Endothelial cell of umbilical vein (primary cell): ENCODE data around the gene CRB1. TPM values are rescaled to one million over a fixed set of nuclear protein-coding genes. Genes with fewer than 3 reads are reported as not detected.

Source experiments
- BruUV-seq: library from RNA; stranded (reverse); fragments of 400-500 nt; replicated peaks from 2 replicates; lab custom pipeline; 2021; lab: Mats Ljungman, UMichigan
- CTCF ChIA-PET: fragments of 300-600, 350-600 bp; sonication (Branson Sonifier 250); formaldehyde crosslinking; loops from one replicate; lab custom pipeline; 2021; ENCODE audit warnings: antibody characterized with exemption, inconsistent platforms; lab: Charles Lee
- POLR2A ChIA-PET: fragments of 300-600, 350-600 bp; sonication (Branson Sonifier 250); formaldehyde crosslinking; loops from one replicate; lab custom pipeline; 2021; ENCODE audit warnings: antibody characterized with exemption, inconsistent platforms; lab: Charles Lee
- DNase-seq: peaks from one replicate; pipeline ENCODE4 v3.0.0-alpha.2; 2011; ENCODE audit warnings: low read depth, low spot score
- FAIRE-seq: peaks from 2 replicates; lab custom pipeline; 2011; peaks lifted over from hg19 to GRCh38; lab: Jason Lieb, UNC
- H2AFZ ChIP-seq: 2 replicates; pipeline ENCODE4 v1.6.0; 2012; ENCODE audit warnings: low read depth, low read length, control low read depth, inconsistent platforms
- H3K27ac ChIP-seq: 2 replicates; pipeline ENCODE4 v1.5.1; 2011; ENCODE audit warnings: low read depth, mild to moderate bottlenecking, control low read depth, low read length, moderate library complexity; ENCODE audit not compliant: insufficient read depth
- H3K27me3 ChIP-seq, 2 experiments: 2 replicates each; pipeline versions ENCODE4 v1.6.0 to v1.6.1; 2011; ENCODE audit warnings: low read length in 2 of 2, mixed read lengths in 1 of 2; ENCODE audit not compliant: control insufficient read depth in 2 of 2, insufficient read depth in 2 of 2
- H3K36me3 ChIP-seq, 2 experiments: 2 replicates in 1 of 2; 3 replicates in 1 of 2; pipeline ENCODE4 v1.5.1; 2011; ENCODE audit warnings: low read length in 2 of 2, mild to moderate bottlenecking in 1 of 2, moderate library complexity in 1 of 2; ENCODE audit not compliant: control insufficient read depth in 2 of 2, insufficient read depth in 2 of 2; ENCODE audit errors: extremely low read depth in 1 of 2
- H3K4me1 ChIP-seq: 3 replicates; pipeline ENCODE4 v1.5.1; 2011; ENCODE audit warnings: mild to moderate bottlenecking, low read length; ENCODE audit not compliant: control insufficient read depth, insufficient read depth; ENCODE audit errors: extremely low read depth
- H3K4me2 ChIP-seq: 2 replicates; pipeline ENCODE4 v1.6.1; 2011; ENCODE audit warnings: low read length, control low read depth, mixed read lengths; ENCODE audit not compliant: insufficient read depth
- H3K4me3 ChIP-seq, 3 experiments: fragments of 200-600 bp in 1 of 3; sonication (generic), shearing (Covaris generic) in 1 of 3; replicated peaks in 1 of 3; 2 replicates each; pipeline ENCODE4 v1.5.1; 2011 to 2016; ENCODE audit warnings: control low read depth in 3 of 3, low read length in 3 of 3, mild to moderate bottlenecking in 2 of 3, inconsistent platforms in 1 of 3, low read depth in 1 of 3, moderate library complexity in 1 of 3; ENCODE audit not compliant: insufficient read depth in 1 of 3
- H3K79me2 ChIP-seq: 2 replicates; pipeline ENCODE4 v1.6.0; 2012; ENCODE audit warnings: low read length, inconsistent platforms; ENCODE audit not compliant: control insufficient read depth, insufficient read depth
- H3K9ac ChIP-seq: replicated peaks from 2 replicates; pipeline ENCODE3; 2011; ENCODE audit warnings: low read length, control low read depth; ENCODE audit not compliant: insufficient read depth; ENCODE audit errors: extremely low read depth
- H3K9me1 ChIP-seq: replicated peaks from 3 replicates; pipeline ENCODE4 v1.6.0; 2011; ENCODE audit warnings: mild to moderate bottlenecking, low read length; ENCODE audit not compliant: control insufficient read depth, insufficient read depth; ENCODE audit errors: extremely low read depth
- H3K9me3 ChIP-seq: replicated peaks from 2 replicates; pipeline ENCODE4 v1.5.1; 2012; ENCODE audit warnings: low read length, inconsistent platforms; ENCODE audit not compliant: control insufficient read depth, insufficient read depth
- H4K20me1 ChIP-seq: replicated peaks from 2 replicates; pipeline ENCODE3; 2011; ENCODE audit warnings: mild to moderate bottlenecking, low read length; ENCODE audit not compliant: control insufficient read depth, insufficient read depth; ENCODE audit errors: extremely low read depth
- CTCF ChIP-seq, 2 donors: IDR thresholded peaks; 1 replicate in 1 of 2; 2 replicates in 1 of 2; pipeline ENCODE4 v1.5.1; 2011; ENCODE audit warnings: low read length in 2 of 2, mild to moderate bottlenecking in 2 of 2, moderate library complexity in 2 of 2, control low read depth in 1 of 2, inconsistent platforms in 1 of 2, low read depth in 1 of 2; ENCODE audit not compliant: insufficient read depth in 1 of 2; ENCODE audit errors: extremely low read depth in 1 of 2
- EZH2 ChIP-seq: IDR thresholded peaks from 2 replicates; pipeline ENCODE4 v1.6.1; 2012; ENCODE audit warnings: borderline replicate concordance, low read depth, mild to moderate bottlenecking, moderate library complexity, low read length, inconsistent platforms; ENCODE audit not compliant: severe bottlenecking
- FOS ChIP-seq: IDR thresholded peaks from 2 replicates; pipeline ENCODE4 v1.6.1; 2011; ENCODE audit warnings: mild to moderate bottlenecking, low read length, moderate library complexity, borderline replicate concordance; ENCODE audit not compliant: insufficient read depth
- GATA2 ChIP-seq: IDR thresholded peaks from 2 replicates; pipeline ENCODE4 v1.7.0; 2011; ENCODE audit warnings: low read depth, mild to moderate bottlenecking, moderate library complexity, mixed read lengths, low read length; ENCODE audit not compliant: insufficient read length, insufficient read depth
- JUN ChIP-seq: IDR thresholded peaks from 2 replicates; pipeline ENCODE4 v1.6.1; 2011; ENCODE audit warnings: borderline replicate concordance, low read depth; ENCODE audit not compliant: insufficient read length, insufficient read depth
- MYC ChIP-seq: IDR thresholded peaks from one replicate; pipeline ENCODE4 v1.6.1; 2011; ENCODE audit warnings: mild to moderate bottlenecking, low read depth, low read length
- POLR2A ChIP-seq: IDR thresholded peaks from 2 replicates; pipeline ENCODE4 v1.6.1; 2012; ENCODE audit warnings: low read depth, mild to moderate bottlenecking, control low read depth, low read length
- POLR2AphosphoS5 ChIP-seq: IDR thresholded peaks from 2 replicates; pipeline ENCODE4 v1.6.1; 2012; ENCODE audit warnings: low read depth, mild to moderate bottlenecking, control low read depth, low read length, moderate library complexity; ENCODE audit not compliant: insufficient read depth
- dilution Hi-C: fragments of 300-500 bp; cut with MboI; formaldehyde crosslinking; loops from one replicate; pipeline ENCODE4 v1.15.0; 2019; ENCODE audit warnings: low sequenced_read_pairs; ENCODE audit not compliant: extremely low pct_ligation_motif_present
- intact Hi-C: fragments of 100-400 bp; cut with micrococcal nuclease; formaldehyde crosslinking; loops from one replicate; pipeline ENCODE4 v1.10.0; 2022
- polyA plus RNA-seq, 4 experiments: library from polyadenylated mRNA; depleted of rRNA in 3 of 4; stranded (reverse) in 3 of 4; unstranded in 1 of 4; fragments of >200 nt; gene quantifications; 2 replicates each; pipeline versions ENCODE4 v1.2.1 to v1.2.3, GENCODE V29; 2011 to 2012; ENCODE audit warnings: missing spikeins in 1 of 4
- total RNA-seq: library from RNA; stranded (reverse); gene quantifications from 2 replicates; pipeline ENCODE4 v1.2.3, GENCODE V29; 2021
- TF ChIP-seq, protein P1 (sequence below): IDR thresholded peaks from 2 replicates; pipeline ENCODE4 v1.6.1; 2011; ENCODE audit not compliant: insufficient read depth, insufficient read length

Gene CRB1
- total and polyA plus RNA-seq, 2 donors (not counting 3 experiments of a cell fraction or from before 2014, with no cell fraction given), result not detected

DNA sequence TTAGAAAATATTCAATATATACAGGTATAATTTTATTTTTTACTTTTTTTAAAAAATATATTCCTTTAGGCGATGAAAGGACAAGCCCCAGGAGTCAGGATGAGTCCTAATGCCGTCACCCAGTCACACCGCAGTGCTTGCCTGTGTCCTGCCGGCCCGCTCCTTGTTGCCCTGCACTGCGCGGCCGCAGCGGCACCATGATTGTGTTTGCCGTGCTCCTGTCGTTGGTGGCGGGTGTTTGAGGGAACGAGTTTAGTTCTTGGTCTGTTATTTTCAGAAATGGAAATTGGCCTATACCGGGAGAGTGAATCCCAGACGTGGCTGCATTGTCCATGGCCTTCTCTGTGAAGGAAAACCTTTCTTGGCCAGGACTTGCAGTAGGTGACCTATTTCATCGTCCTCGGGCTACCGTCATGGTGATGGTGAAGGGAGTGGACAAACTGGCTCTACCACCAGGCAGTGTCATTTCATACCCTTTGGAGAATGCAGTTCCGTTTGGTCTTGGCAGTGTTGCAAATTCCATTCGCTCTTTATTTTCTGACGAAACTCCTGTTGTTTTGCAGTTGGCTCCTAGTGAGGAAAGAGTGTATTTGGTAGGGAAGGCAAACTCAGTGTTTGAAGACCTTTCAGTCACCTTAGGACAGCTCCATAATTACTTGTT, 45.9 kb upstream of the CRB1 start:
- no peak for FAIRE-seq
- Histone ChIP-seq H3K4me1 (no peaks in the 10 kb centered on the region), H3K9ac (no peak overlapping the region), H3K4me2 (no peak overlapping the region), H3K79me2 (no peaks in the 10 kb centered on the region), H3K27ac (no peak overlapping the region), H3K9me3 (no peaks in the 10 kb centered on the region), H3K4me3 (no peak overlapping the region), H3K9me1 (no peaks in the 10 kb centered on the region), H2AFZ (no peak overlapping the region), H3K27me3 (no peaks in the 10 kb centered on the region), H3K36me3 (no peaks in the 10 kb centered on the region), H4K20me1 (no peaks in the 10 kb centered on the region)
- ChIA-PET CTCF (no interaction called here), POLR2A (no interaction called here)
- TF ChIP-seq POLR2A, result no peak
- no peak for TF ChIP-seq FOS
- no peak for TF ChIP-seq MYC
- TF ChIP-seq, protein P1, sequence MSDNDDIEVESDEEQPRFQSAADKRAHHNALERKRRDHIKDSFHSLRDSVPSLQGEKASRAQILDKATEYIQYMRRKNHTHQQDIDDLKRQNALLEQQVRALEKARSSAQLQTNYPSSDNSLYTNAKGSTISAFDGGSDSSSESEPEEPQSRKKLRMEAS, result no peak
- TF ChIP-seq JUN, result no peak
- TF ChIP-seq GATA2, result no peak
- no peak for TF ChIP-seq POLR2AphosphoS5
- TF ChIP-seq EZH2, result no peak
- TF ChIP-seq CTCF (IDR thresholded peaks at IDR 0.05; ENCODE audit: extremely low read depth in 1 of 2, insufficient read depth in 1 of 2, low read depth in 1 of 2, low read length in 2 of 2), result no peak
- no TSS peak for BruUV-seq
- intact Hi-C loops, result no loop called here
- dilution Hi-C loops, result no loop called here
- DNase-seq, result no peak
